ENCODE results near the gene EHMT2. TPM values are rescaled to one million over a fixed set of nuclear protein-coding genes. Genes with fewer than 3 reads are reported as not detected.
A peak's percentile ranks its signal among the peaks of the same experiment; 100 is the strongest.

The EHMT2 gene
- total and polyA plus RNA-seq, 2 of the 13 experiments (the other 11 are each of a cell fraction or from before 2014, with no cell fraction given) = 55.2 to 69.2 TPM

- TF ChIP-seq EP300 (IDR thresholded peaks at IDR 0.05; ENCODE audit: low read depth in 2 of 2, low read length in 2 of 2) (no peak), EP300 (CRISPR knock-in tag; IDR thresholded peaks at IDR 0.05; ENCODE audit: borderline replicate concordance) (peak; percentile 43; the same call in 1 of the 2 replicates), ZNF318 (CRISPR knock-in tag; IDR thresholded peaks at IDR 0.05) (0 out of 2 replicates have a peak, but pooled peaks have one; percentile 59), ZNF350 (CRISPR knock-in tag; IDR thresholded peaks at IDR 0.05; ENCODE audit: borderline replicate concordance, low read depth) (0 out of 2 replicates have a peak, but pooled peaks have one; percentile 38), TOE1 (CRISPR knock-in tag; IDR thresholded peaks at IDR 0.05) (no peak), ZFY (CRISPR knock-in tag; IDR thresholded peaks at IDR 0.05) (peak; percentile 56; the same call in 1 of the 2 replicates), TFDP1 (CRISPR knock-in tag; IDR thresholded peaks at IDR 0.05; ENCODE audit: borderline replicate concordance) (0 out of 2 replicates have a peak, but pooled peaks have one; percentile 10), HES4 (CRISPR knock-in tag; IDR thresholded peaks at IDR 0.05; ENCODE audit: borderline replicate concordance) (no peak), ZNF567 (CRISPR knock-in tag; IDR thresholded peaks at IDR 0.05; ENCODE audit: borderline replicate concordance) (peak; percentile 75; the same call in 1 of the 2 replicates), ZNF598 (CRISPR knock-in tag; IDR thresholded peaks at IDR 0.05; ENCODE audit: borderline replicate concordance) (no peak), CREB1 (IDR thresholded peaks at IDR 0.05) (no peak), CREB1 (CRISPR knock-in tag; IDR thresholded peaks at IDR 0.05) (no peak)
Observed at GRCh38 chr6:31877125-31877650, 20.3 kb downstream of the EHMT2 start (continued).

Measured in HepG2 (cell line).